ENCODE data around the gene SLC22A1.
"Not testable (repeated sequence)": the region's sequence is repeated elsewhere in the genome, so short reads cannot be mapped to it uniquely, and the experiment has no call there.

The SLC22A1 gene

GRCh38 chr6:160160929-160161646, 39.5 kb downstream of the SLC22A1 start:
- H3K9me3 ChIP-seq (ENCODE audit: insufficient read depth, low read length): no peaks in the 10 kb centered on the region
- H3K9ac ChIP-seq (ENCODE audit: insufficient read length, low read depth): no peak overlapping the region
- DNase-seq (ENCODE audit: low read depth, low spot score): no peak
- no peaks in the 10 kb centered on the region for H3K36me3 ChIP-seq (ENCODE audit: insufficient read depth, insufficient read length, low read length)
- TF ChIP-seq SUZ12 (IDR thresholded peaks at IDR 0.05; ENCODE audit: extremely low read depth, insufficient read depth, insufficient read length) (no peak), ZNF274 (IDR thresholded peaks at IDR 0.05; ENCODE audit: low read depth, low read length) (no peak), YY1 (IDR thresholded peaks at IDR 0.05; ENCODE audit: insufficient read depth, insufficient read length) (no peak)
- no peaks in the 10 kb centered on the region for H3K4me1 ChIP-seq (ENCODE audit: insufficient read depth, insufficient read length)
- H3K4me3 ChIP-seq (ENCODE audit: insufficient read length, low read depth): no peak overlapping the region
- no peaks in the 10 kb centered on the region for H3K27me3 ChIP-seq (ENCODE audit: insufficient read depth, insufficient read length)

- no peak for TF ChIP-seq ZNF274 (IDR thresholded peaks at IDR 0.05; ENCODE audit: low read depth, low read length)
- no peak for TF ChIP-seq SUZ12 (IDR thresholded peaks at IDR 0.05; ENCODE audit: extremely low read depth, insufficient read depth, insufficient read length)
- no peak for TF ChIP-seq YY1 (IDR thresholded peaks at IDR 0.05; ENCODE audit: insufficient read depth, insufficient read length)
Observed at GRCh38 chr6:160161647-160161986, 40.0 kb downstream of the SLC22A1 start.

GRCh38 chr6:160162030-160162566, 40.5 kb downstream of the SLC22A1 start:
- no peak for DNase-seq (ENCODE audit: low read depth, low spot score)
- Histone ChIP-seq H3K4me3 (ENCODE audit: insufficient read length, low read depth) (no peak overlapping the region), H3K9ac (ENCODE audit: insufficient read length, low read depth) (no peak overlapping the region), H3K9me3 (ENCODE audit: insufficient read depth, low read length) (no peaks in the 10 kb centered on the region), H3K36me3 (ENCODE audit: insufficient read depth, insufficient read length, low read length) (no peaks in the 10 kb centered on the region), H3K27me3 (ENCODE audit: insufficient read depth, insufficient read length) (no peaks in the 10 kb centered on the region), H3K4me1 (ENCODE audit: insufficient read depth, insufficient read length) (no peaks in the 10 kb centered on the region)
- TF ChIP-seq SUZ12 (IDR thresholded peaks at IDR 0.05; ENCODE audit: extremely low read depth, insufficient read depth, insufficient read length) (no peak), YY1 (IDR thresholded peaks at IDR 0.05; ENCODE audit: insufficient read depth, insufficient read length) (no peak), ZNF274 (IDR thresholded peaks at IDR 0.05; ENCODE audit: low read depth, low read length) (no peak)

More at GRCh38 chr6:160161647-160161986, 40.0 kb downstream of the SLC22A1 start:
- Histone ChIP-seq H3K4me1 (ENCODE audit: insufficient read depth, insufficient read length) (no peaks in the 10 kb centered on the region), H3K9me3 (ENCODE audit: insufficient read depth, low read length) (no peaks in the 10 kb centered on the region), H3K9ac (ENCODE audit: insufficient read length, low read depth) (no peak overlapping the region), H3K27me3 (ENCODE audit: insufficient read depth, insufficient read length) (no peaks in the 10 kb centered on the region), H3K4me3 (ENCODE audit: insufficient read length, low read depth) (no peak overlapping the region), H3K36me3 (ENCODE audit: insufficient read depth, insufficient read length, low read length) (no peaks in the 10 kb centered on the region)
- no peak for DNase-seq (ENCODE audit: low read depth, low spot score)

- DNase-seq (ENCODE audit: low read depth, low spot score): no peak
- H3K9ac ChIP-seq (ENCODE audit: insufficient read length, low read depth): no peak overlapping the region
- no peaks in the 10 kb centered on the region for H3K9me3 ChIP-seq (ENCODE audit: insufficient read depth, low read length)
- H3K4me3 ChIP-seq (ENCODE audit: insufficient read length, low read depth): no peak overlapping the region
- H3K36me3 ChIP-seq (ENCODE audit: insufficient read depth, insufficient read length, low read length): no peaks in the 10 kb centered on the region
- H3K4me1 ChIP-seq (ENCODE audit: insufficient read depth, insufficient read length): no peaks in the 10 kb centered on the region
- no peaks in the 10 kb centered on the region for H3K27me3 ChIP-seq (ENCODE audit: insufficient read depth, insufficient read length)
- TF ChIP-seq ZNF274 (IDR thresholded peaks at IDR 0.05; ENCODE audit: low read depth, low read length) (no peak), YY1 (IDR thresholded peaks at IDR 0.05; ENCODE audit: insufficient read depth, insufficient read length) (no peak), SUZ12 (IDR thresholded peaks at IDR 0.05; ENCODE audit: extremely low read depth, insufficient read depth, insufficient read length) (no peak)
Observed at GRCh38 chr6:160163425-160163824, 41.8 kb downstream of the SLC22A1 start.

- H3K4me3 ChIP-seq (ENCODE audit: insufficient read length, low read depth): no peak overlapping the region
- no peak for DNase-seq (ENCODE audit: low read depth, low spot score)
- no peaks in the 10 kb centered on the region for H3K27me3 ChIP-seq (ENCODE audit: insufficient read depth, insufficient read length)
- no peaks in the 10 kb centered on the region for H3K36me3 ChIP-seq (ENCODE audit: insufficient read depth, insufficient read length, low read length)
- no peaks in the 10 kb centered on the region for H3K4me1 ChIP-seq (ENCODE audit: insufficient read depth, insufficient read length)
- no peaks in the 10 kb centered on the region for H3K9me3 ChIP-seq (ENCODE audit: insufficient read depth, low read length)
- H3K9ac ChIP-seq (ENCODE audit: insufficient read length, low read depth): no peak overlapping the region
- TF ChIP-seq ZNF274 (IDR thresholded peaks at IDR 0.05; ENCODE audit: low read depth, low read length): no peak
- TF ChIP-seq YY1 (IDR thresholded peaks at IDR 0.05; ENCODE audit: insufficient read depth, insufficient read length): no peak
- no peak for TF ChIP-seq SUZ12 (IDR thresholded peaks at IDR 0.05; ENCODE audit: extremely low read depth, insufficient read depth, insufficient read length)
Observed at GRCh38 chr6:160163912-160164311, 42.3 kb downstream of the SLC22A1 start.

GRCh38 chr6:160165928-160166327, 44.3 kb downstream of the SLC22A1 start:
- H3K9me3 ChIP-seq (ENCODE audit: insufficient read depth, low read length); H3K4me3 ChIP-seq (ENCODE audit: insufficient read length, low read depth); H3K27me3 ChIP-seq (ENCODE audit: insufficient read depth, insufficient read length); DNase-seq (ENCODE audit: low read depth, low spot score); H3K4me1 ChIP-seq (ENCODE audit: insufficient read depth, insufficient read length); H3K9ac ChIP-seq (ENCODE audit: insufficient read length, low read depth); H3K36me3 ChIP-seq (ENCODE audit: insufficient read depth, insufficient read length, low read length): not testable (repeated sequence)

- H3K9ac ChIP-seq (ENCODE audit: insufficient read length, low read depth): no peak overlapping the region
- no peaks in the 10 kb centered on the region for H3K4me1 ChIP-seq (ENCODE audit: insufficient read depth, insufficient read length)
- no peak overlapping the region for H3K4me3 ChIP-seq (ENCODE audit: insufficient read length, low read depth)
- no peaks in the 10 kb centered on the region for H3K27me3 ChIP-seq (ENCODE audit: insufficient read depth, insufficient read length)
- no peaks in the 10 kb centered on the region for H3K36me3 ChIP-seq (ENCODE audit: insufficient read depth, insufficient read length, low read length)
- no peaks in the 10 kb centered on the region for H3K9me3 ChIP-seq (ENCODE audit: insufficient read depth, low read length)
- DNase-seq (ENCODE audit: low read depth, low spot score): no peak
- TF ChIP-seq SUZ12 (IDR thresholded peaks at IDR 0.05; ENCODE audit: extremely low read depth, insufficient read depth, insufficient read length) (no peak), YY1 (IDR thresholded peaks at IDR 0.05; ENCODE audit: insufficient read depth, insufficient read length) (no peak), ZNF274 (IDR thresholded peaks at IDR 0.05; ENCODE audit: low read depth, low read length) (no peak)
Observed at GRCh38 chr6:160167604-160168399, 46.2 kb downstream of the SLC22A1 start.

Measured in NT2/D1 (cell line).